ENCODE data around the gene BCL2.
"Not testable (repeated sequence)": the region's sequence is repeated elsewhere in the genome, so short reads cannot be mapped to it uniquely, and the experiment has no call there.

The BCL2 gene

DNA sequence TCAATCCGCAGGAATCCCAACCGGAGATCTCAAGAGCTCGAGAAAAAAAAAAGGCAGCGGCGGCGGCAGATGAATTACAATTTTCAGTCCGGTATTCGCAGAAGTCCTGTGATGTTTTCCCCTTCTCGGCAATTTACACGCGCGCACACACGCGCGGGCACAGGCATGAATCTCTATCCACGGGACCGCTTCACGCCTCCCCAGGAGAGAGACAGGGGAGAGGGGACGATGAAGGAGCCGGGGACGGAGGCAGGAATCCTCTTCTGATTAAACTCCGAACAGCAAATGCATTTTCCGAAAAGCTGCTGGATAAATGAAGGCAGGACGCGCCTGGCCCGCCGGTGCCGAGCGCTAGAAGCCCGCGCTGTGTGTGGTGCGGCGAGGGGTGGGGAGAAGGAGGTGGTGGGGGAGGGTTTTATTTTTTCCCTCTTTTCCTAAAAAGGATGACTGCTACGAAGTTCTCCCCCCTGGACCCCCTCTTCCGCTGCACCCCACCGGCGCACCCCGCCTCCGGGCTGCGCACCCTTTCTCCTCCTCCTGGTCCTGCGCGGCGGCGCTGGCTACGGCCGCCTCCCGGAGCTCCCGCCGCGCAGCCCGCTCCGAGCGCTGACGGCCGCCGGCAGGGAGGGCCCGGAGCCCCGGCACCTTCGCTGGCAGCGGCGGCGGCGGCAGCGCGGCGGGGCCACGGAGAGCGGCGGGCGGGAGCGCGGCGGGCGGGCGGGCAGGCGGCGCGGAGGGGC is at the start of gene BCL2:
Gene BCL2 (minus strand): TSS at position 387 of the 740 bp plus-strand sequence.
- DNase-seq = no peak

DNA sequence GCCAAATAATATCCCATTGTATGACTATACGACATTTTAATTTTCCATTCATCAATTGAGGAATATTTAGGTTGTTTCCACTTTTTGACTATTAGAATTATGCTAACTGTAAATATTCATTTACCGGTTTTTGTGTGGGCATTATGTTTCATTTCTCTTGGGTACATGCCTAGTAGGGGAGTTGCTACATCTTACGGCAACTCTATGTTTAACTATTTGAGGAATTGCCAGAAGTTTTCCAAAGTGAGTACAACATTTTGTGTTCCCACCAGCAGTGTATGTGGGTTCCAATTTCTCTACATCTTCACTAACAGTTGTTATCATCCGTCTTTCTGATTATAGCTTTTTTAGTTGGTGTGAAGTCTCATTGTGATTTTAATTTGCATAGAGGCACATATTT is 49.0 kb upstream of the BCL2 start:
- no peak for DNase-seq

GRCh38 chr18:63367053-63367953 is 47.7 kb upstream of the BCL2 start, which contains the start of gene KDSR:
TSS of gene KDSR (minus strand) at chr18:63367206. CDS start at chr18:63367118, 88 bp downstream.
- DNase-seq = peak; percentile 84

GRCh38 chr18:63366213-63367052 is 46.9 kb upstream of the BCL2 start:
- DNase-seq = peak; percentile 4

GRCh38 chr18:63365876-63366212 is 46.3 kb upstream of the BCL2 start:
- DNase-seq = no peak

DNA sequence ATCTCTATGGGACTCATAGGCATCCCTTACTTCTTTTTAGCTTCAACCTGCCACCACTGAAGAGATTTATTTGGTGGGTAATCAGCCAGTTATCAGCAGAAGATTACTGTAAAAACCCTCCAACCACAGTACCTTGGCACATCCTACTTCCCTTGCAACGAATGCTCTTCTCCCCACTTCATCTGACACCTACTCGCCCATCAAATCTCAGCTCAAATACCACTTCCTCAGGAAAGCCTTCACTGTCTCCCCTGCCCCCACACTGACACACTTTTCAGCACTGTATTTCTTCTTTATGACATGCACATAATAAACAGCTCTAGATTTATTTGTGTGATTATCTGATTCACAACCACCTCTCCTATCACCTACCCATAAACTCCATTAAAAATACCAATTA is 44.4 kb upstream of the BCL2 start:
- no peak for DNase-seq

DNA sequence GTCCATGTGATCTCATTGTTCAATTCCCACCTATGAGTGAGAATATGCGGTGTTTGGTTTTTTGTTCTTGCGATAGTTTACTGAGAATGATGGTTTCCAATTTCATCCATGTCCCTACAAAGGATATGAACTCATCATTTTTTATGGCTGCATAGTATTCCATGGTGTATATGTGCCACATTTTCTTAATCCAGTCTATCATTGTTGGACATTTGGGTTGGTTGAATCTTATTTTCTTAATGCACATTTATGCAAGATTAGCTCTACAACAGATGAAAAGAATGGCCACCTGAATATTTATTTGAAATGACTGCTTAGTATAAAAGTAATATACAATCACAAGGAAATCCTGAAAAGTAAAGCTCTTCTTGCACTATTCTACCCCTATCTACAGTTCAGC is 43.9 kb upstream of the BCL2 start:
- DNase-seq = not testable (repeated sequence)

- DNase-seq = no peak
Observed at GRCh38 chr18:63356272-63356896, 36.8 kb upstream of the BCL2 start.

- no peak for DNase-seq
Observed at GRCh38 chr18:63350230-63350629, 30.7 kb upstream of the BCL2 start.

DNA sequence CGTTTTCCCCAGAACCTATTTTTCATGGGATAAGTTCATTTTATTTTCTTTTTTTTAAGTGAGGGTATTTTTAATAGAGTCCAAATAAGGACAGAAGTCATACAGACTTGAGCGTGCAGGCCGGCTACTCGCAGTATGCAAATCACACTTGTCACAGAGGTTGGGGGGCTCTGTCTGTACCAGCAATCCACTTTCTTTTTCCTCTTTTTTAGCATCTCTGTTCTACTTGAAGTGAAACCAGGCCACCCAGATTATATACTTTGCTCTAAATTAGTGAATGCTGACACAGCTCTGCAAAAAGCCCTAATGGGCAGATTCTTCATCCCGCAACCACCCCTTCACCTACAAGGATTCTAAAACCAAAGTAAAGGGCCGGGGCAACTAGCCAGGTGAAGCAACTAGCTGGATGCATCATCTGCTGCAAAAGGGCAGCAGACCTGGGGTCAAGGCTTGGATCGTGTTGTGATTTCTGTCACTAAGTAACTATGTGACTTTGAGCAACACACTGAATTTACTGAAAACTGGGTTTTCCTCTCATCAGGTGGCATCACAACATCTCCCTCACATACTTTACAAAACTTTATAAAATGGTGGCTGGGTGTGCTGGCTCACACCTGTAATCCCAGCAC is 29.1 kb upstream of the BCL2 start:
- no peak for DNase-seq

GRCh38 chr18:63346480-63347183 is 27.1 kb upstream of the BCL2 start:
- no peak for DNase-seq

DNA sequence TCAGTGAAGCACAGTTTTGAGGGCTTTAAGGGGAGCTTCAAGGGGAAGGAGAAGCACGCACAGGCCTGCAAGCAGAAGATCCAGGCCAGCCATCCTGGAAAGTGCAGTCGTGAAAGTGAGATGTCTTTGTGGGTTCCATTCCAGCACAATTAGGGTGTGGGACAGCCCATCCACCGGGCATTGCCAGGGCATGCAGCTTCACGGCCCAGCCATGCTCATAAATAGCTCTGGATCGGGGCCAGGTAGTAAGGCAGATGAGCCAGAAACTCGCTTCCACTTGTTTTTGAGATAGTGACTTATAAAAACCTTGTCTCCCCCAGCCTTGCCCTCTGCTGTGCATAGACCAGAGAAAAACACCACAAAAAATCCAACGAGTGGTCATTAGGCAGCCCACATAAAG is 26.5 kb upstream of the BCL2 start:
- no peak for DNase-seq

DNA sequence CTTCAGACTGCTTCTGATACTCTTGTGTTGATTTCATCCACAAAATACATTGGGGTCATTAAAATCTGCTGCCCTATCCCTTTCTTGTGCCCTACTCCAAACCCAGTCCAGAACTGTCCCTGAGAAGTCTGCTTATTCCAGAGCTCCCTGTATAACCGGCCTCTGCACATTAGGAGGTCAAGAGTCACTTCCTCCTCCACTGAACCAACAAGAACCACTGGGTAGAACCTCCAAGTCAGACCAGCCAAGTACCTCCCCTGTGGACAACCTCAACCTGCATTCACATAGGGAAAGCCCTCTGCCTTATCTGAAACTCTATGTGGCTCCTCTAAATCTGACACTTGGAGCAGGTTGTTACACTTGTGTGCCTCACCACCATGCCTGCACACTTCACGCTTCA is 25.3 kb upstream of the BCL2 start:
- DNase-seq = no peak

- DNase-seq = no peak
Observed at GRCh38 chr18:63344263-63344662, 24.7 kb upstream of the BCL2 start.

DNA sequence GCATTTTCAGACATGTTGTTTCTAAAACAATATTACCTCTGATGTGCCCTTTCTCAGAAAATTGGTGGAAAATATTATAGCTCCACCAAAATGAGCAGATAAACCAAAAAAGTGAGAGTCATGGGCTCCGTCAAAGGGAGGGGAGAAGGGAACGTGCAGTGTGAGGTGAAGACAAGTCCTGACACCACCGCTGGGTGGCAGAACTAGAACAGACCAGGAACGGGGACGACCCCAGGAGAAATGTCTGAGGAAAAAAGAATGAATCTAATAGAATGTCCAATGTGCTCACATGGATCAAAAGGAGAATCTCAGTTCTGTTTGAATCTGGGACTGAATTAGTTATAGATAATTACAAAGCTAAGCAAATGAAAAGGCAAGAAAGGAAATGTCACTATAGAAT is 22.6 kb upstream of the BCL2 start:
- DNase-seq = no peak

DNA sequence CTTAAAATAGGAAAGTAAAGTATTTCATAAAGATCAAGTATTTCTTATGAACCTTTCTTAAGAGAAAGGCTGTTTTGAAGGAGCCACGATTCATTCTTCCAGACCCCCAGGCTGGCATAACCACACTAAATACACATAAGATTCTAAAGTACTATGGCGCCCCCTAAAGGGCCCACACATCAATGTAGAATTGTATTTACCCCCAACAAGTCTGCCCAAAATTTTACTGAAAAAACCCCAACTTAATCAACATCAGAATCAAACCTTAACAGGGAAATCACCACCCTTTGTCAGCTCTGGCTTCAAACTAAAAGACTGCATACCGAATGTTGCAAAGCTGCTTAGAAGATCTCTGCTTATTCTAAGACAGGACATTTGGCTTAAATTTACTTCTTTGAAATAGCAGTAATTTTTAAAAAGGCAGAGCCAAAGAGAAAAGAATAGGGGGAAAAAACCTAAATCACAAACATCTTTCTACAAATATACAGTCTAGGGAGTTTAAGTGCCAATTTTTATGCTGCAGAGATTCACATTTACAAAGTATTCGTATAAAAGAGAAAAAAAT is 20.4 kb upstream of the BCL2 start:
- DNase-seq = no peak

DNA sequence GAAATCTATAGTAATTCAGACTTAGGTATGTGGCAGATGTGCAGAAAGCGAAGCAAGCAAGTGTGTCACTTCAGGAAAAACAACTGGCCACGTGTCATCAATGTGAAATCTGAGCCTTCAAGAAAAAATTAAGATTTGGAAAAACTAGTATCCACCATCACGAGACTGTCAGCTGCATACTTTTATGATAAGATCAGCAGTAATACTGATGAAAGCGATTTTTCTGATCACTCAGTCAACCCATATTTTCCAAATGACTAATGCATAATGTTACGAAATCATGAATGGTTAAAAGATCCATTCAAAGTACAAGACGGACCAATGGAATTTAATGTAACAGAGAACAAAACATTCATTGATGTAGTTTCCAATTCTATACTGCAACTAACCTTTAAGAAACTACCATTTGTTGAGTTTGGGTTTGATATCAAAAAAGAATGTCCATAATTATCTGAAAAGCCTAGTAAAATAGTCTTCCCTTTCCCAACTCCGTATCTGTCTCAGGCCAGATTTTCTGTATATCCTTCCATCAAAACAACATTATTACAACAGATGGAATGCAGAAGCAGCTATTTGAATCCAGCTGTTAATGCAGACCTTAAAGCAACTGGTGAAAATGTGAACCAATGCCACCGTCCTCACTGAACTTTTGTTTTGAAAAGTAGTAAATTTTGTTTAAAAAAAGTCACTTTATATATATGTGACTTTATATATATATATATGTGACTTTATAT is 17.0 kb upstream of the BCL2 start:
- no peak for DNase-seq

GRCh38 chr18:63331105-63331504 is 11.5 kb upstream of the BCL2 start:
- DNase-seq = no peak

DNA sequence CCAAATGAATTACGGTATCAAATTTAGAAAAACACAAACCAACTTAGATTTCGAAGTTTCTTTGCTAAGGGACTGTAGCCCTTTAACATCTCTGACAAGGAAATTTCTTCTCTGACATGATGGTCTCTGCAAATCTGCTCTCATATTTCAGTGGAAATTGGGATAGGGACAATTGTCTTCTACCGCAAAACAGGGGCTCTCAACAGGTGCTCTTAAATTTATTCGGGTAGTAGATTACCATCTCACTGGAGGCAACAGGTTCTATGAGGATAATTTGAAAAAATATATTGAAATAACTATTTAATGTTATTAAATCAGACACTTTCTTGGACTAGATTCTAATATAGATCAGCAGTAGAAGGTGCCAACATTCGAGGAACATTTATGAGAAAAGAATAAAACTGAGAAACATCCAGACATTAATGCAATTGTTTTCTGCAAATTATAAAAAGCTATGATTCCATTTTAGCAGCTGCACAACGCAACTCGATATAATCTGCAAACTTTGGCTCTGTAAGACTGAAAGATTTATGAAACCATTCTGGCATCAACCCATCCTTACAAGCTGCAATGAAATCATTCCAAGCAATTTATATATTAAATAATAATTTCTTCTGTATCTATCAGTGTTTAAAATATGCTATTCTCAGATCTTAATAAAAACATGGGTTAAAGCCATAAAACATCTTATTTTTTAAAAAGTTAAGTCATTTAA is 10.0 kb upstream of the BCL2 start:
- DNase-seq = no peak

GRCh38 chr18:63326011-63326410 is 6.4 kb upstream of the BCL2 start:
- no peak for DNase-seq

Data from GOT3 (cell line).